Uterus (tissue), 4 donors: Measurements from ENCODE around the gene CADPS2. TPM values are rescaled to one million over a fixed set of nuclear protein-coding genes. Genes with fewer than 3 reads are reported as not detected.

ENCODE experiments used
- DNase-seq, 2 donors: peaks; one replicate each; pipeline ENCODE4 v3.0.0-alpha.2; 2019 to 2020
- H3K27ac ChIP-seq, 2 donors: fragments of 200-600 bp; sonication (generic); 1 replicate in 1 of 2; 2 replicates in 1 of 2; pipeline ENCODE4 v1.5.1; 2016 to 2018
- H3K27me3 ChIP-seq, 2 donors: fragments of 200-600 bp; sonication (generic); one replicate each; pipeline ENCODE4 v1.5.1; 2018 to 2019; ENCODE audit warnings: control low read depth in 1 of 2
- H3K36me3 ChIP-seq, 2 donors: fragments of 200-600 bp; sonication (generic); one replicate each; pipeline ENCODE4 v1.5.1; 2019; ENCODE audit warnings: control low read depth in 1 of 2
- H3K4me1 ChIP-seq, 2 donors: fragments of 200-600 bp; sonication (generic); one replicate each; pipeline ENCODE4 v1.5.1; 2018 to 2019; ENCODE audit warnings: control low read depth in 1 of 2
- H3K4me3 ChIP-seq, 2 donors: fragments of 200-600 bp; sonication (generic); 1 replicate in 1 of 2; 2 replicates in 1 of 2; pipeline ENCODE4 v1.5.1; 2018 to 2019; ENCODE audit warnings: mild to moderate bottlenecking in 1 of 2
- H3K9me3 ChIP-seq, 2 donors: fragments of 200-600 bp; sonication (generic); one replicate each; pipeline ENCODE4 v1.5.1; 2019; ENCODE audit warnings: control low read depth in 1 of 2
- POLR2A ChIP-seq, 2 donors: fragments of 450-650 bp; IDR thresholded peaks; one replicate each; pipeline ENCODE4 v1.6.1; 2016; ENCODE audit warnings: antibody characterized with exemption in 2 of 2, mild to moderate bottlenecking in 1 of 2, moderate library complexity in 1 of 2
- intact Hi-C: fragments of 100-400 bp; cut with DNase I; formaldehyde crosslinking; loops from one replicate; pipeline ENCODE4 v1.15.1; 2023; ENCODE audit warnings: low total_unique reads
- total RNA-seq, 4 donors: library from RNA; depleted of rRNA in 3 of 4; stranded (reverse); fragments of >200 nt in 3 of 4; gene quantifications; one replicate each; pipeline versions ENCODE4 v1.1.0 to v1.2.4, GENCODE V29; 2014 to 2023
- TF ChIP-seq, protein P1 (sequence below), 4 experiments: fragments of 200-600 bp in 2 of 4; fragments of 450-650 bp in 2 of 4; sonication (generic) in 2 of 4; IDR thresholded peaks; one replicate each; pipeline ENCODE4 v1.5.1; 2016 to 2019; ENCODE audit warnings: antibody characterized with exemption in 4 of 4, mild to moderate bottlenecking in 2 of 4, moderate library complexity in 1 of 4
- donor health status: DM: yes; HTN: yes; CAD: no.

Gene CADPS2
- total RNA-seq, 4 donors from 2014 or later, result 11.5 to 119 (median 36.8) TPM

DNA sequence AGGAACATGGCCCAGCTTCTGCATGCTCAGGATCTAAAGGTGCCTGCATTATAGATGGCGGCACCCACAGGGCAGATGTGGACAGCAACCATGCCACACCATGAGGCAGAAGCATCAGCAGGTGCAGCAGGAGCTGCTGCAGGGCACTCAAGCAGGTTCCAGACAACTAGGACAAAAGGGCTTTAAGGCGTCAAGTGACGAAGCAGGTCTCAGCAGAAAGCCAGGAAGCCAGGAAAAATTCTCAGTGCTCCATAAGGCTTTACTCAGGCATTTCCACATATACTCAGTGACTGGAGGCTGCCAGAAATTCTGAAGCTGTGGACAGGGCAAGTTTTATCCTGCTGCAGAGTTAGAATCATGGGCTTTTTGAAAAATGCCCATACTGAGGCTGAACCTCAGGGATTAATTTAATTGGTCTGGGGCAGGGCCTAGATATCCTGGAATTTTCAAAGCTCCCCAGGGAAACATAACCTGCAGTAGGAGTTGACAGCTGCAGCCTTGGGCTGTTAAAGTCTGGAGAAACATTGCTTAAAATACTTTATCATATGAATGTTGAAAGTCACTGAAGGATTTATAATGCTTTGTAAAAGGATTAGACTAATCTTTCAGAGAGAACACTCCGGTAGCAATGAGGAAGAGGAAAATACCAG, 115.4 kb downstream of the CADPS2 start:
- H3K36me3 ChIP-seq, result no peaks in the 10 kb centered on the region
- TF ChIP-seq, protein P1, sequence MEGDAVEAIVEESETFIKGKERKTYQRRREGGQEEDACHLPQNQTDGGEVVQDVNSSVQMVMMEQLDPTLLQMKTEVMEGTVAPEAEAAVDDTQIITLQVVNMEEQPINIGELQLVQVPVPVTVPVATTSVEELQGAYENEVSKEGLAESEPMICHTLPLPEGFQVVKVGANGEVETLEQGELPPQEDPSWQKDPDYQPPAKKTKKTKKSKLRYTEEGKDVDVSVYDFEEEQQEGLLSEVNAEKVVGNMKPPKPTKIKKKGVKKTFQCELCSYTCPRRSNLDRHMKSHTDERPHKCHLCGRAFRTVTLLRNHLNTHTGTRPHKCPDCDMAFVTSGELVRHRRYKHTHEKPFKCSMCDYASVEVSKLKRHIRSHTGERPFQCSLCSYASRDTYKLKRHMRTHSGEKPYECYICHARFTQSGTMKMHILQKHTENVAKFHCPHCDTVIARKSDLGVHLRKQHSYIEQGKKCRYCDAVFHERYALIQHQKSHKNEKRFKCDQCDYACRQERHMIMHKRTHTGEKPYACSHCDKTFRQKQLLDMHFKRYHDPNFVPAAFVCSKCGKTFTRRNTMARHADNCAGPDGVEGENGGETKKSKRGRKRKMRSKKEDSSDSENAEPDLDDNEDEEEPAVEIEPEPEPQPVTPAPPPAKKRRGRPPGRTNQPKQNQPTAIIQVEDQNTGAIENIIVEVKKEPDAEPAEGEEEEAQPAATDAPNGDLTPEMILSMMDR (IDR thresholded peaks at IDR 0.05), result no peak
- no peak for TF ChIP-seq POLR2A (IDR thresholded peaks at IDR 0.05)
- no peaks in the 10 kb centered on the region for H3K27me3 ChIP-seq
- H3K9me3 ChIP-seq, result no peaks in the 10 kb centered on the region
- no peak overlapping the region for H3K27ac ChIP-seq
- H3K4me1 ChIP-seq, result no peaks in the 10 kb centered on the region
- H3K4me3 ChIP-seq, result no peak overlapping the region
- no peak for DNase-seq
- intact Hi-C loops, result no loop called here

DNA sequence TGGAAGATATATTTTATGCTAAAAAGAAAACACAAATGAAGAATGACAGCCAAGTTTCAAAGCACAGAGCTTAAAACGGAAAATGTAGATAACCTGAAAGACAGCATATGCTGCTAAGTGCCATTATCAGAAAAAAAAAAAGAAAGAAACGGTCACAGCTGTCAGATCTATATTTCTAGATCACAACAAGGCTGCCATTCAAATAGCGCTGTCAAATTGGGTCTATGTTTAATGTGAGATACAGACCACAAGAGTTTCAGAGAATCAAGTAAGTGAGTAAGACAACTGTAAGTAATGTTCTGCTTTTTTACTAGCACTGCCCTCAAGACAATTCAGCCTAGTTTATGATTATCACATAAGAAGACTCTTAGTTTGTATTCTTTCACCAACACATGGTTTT, 117.4 kb downstream of the CADPS2 start:
- intact Hi-C loops, result no loop called here
- no peaks in the 10 kb centered on the region for H3K9me3 ChIP-seq
- DNase-seq, result no peak
- no peaks in the 10 kb centered on the region for H3K27me3 ChIP-seq
- TF ChIP-seq, protein P1 (IDR thresholded peaks at IDR 0.05), result no peak
- no peak for TF ChIP-seq POLR2A (IDR thresholded peaks at IDR 0.05)
- H3K36me3 ChIP-seq, result no peaks in the 10 kb centered on the region
- H3K27ac ChIP-seq, result no peak overlapping the region
- H3K4me3 ChIP-seq, result no peak overlapping the region
- no peaks in the 10 kb centered on the region for H3K4me1 ChIP-seq

DNA sequence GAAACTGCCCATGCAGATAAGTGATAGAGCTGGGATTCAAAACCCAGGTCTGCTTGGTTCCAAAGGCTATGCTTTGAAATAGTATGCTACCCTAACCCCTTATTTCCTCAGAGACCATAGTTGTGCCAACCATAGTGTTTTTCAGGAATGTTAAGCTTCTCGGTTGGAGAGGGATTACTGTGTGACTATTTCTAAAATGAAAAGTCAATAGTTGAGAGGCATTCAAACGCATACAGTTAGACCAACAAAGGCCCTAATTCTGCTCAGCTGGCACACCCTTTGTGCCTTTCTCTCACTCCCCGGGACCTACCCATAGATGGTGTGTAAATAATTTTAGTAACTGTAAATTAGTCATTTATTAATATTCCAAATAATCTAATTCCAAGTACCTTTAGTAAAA, 118.9 kb downstream of the CADPS2 start:
- Histone ChIP-seq H3K9me3 (no peaks in the 10 kb centered on the region), H3K27me3 (no peaks in the 10 kb centered on the region), H3K4me1 (no peaks in the 10 kb centered on the region), H3K4me3 (no peak overlapping the region), H3K27ac (no peak overlapping the region), H3K36me3 (no peaks in the 10 kb centered on the region)
- no peak for TF ChIP-seq POLR2A (IDR thresholded peaks at IDR 0.05)
- TF ChIP-seq, protein P1 (IDR thresholded peaks at IDR 0.05), result no peak
- DNase-seq, result no peak
- intact Hi-C loops, result no loop called here

DNA sequence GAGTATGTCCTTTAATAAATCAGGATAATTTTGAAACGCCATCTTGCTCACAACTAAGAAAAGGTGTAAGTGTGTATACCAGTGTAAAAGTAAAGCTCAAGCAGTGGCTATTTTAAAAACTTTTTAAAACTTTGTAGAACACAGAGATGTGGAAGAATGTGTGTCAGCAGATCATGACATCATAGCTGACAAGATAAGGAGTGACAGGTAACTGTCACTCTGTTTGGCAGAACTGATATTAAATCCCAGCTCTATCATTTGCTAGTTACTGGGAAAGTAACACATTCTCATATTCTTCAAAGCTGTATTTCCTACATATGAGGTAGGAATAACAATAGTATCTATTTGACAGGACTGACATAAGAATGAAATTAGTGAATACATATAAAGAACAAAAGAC, 119.7 kb downstream of the CADPS2 start:
- TF ChIP-seq, protein P1 (IDR thresholded peaks at IDR 0.05), result no peak
- no peak for TF ChIP-seq POLR2A (IDR thresholded peaks at IDR 0.05)
- no peaks in the 10 kb centered on the region for H3K27me3 ChIP-seq
- no peaks in the 10 kb centered on the region for H3K4me1 ChIP-seq
- DNase-seq, result no peak
- H3K36me3 ChIP-seq, result no peaks in the 10 kb centered on the region
- H3K4me3 ChIP-seq, result no peak overlapping the region
- no peak overlapping the region for H3K27ac ChIP-seq
- intact Hi-C loops, result no loop called here
- no peaks in the 10 kb centered on the region for H3K9me3 ChIP-seq

DNA sequence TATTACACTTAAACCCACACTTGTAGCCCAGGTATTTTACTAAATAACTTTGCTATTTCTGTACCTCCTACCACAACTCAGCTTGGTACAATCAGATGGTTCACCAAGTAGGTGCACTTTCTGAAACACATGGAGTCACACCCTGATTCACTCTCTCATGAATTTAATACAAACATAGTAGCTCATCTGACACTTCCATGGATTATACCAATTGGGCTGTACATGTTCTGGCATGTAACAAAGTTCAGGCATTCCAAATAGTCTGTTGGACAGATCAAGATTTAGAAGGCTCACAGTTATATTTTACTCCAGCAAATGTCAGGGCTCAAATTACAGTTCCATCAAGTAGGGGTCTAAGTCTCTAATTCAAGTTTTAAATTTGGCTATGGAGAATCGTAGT, 121.4 kb downstream of the CADPS2 start:
- Histone ChIP-seq H3K9me3 (no peaks in the 10 kb centered on the region), H3K36me3 (no peaks in the 10 kb centered on the region)
- no peak for DNase-seq

More for the DNA sequence above, 121.4 kb downstream of the CADPS2 start:
- Histone ChIP-seq H3K27me3 (no peaks in the 10 kb centered on the region), H3K27ac (no peak overlapping the region), H3K4me3 (no peak overlapping the region), H3K4me1 (no peaks in the 10 kb centered on the region)
- intact Hi-C loops, result no loop called here
- no peak for TF ChIP-seq POLR2A (IDR thresholded peaks at IDR 0.05)
- TF ChIP-seq, protein P1 (IDR thresholded peaks at IDR 0.05), result no peak
